Lower leg skin (tissue), 3 donors: ENCODE data around the gene TAPBPL.
"Not testable (repeated sequence)": the region's sequence is repeated elsewhere in the genome, so short reads cannot be mapped to it uniquely, and the experiment has no call there.

ENCODE experiments used
- POLR2A ChIP-seq, 2 donors: fragments of 450-650 bp; IDR thresholded peaks; one replicate each; pipeline ENCODE4 v1.6.1; 2016 to 2017; ENCODE audit warnings: antibody characterized with exemption in 2 of 2, mild to moderate bottlenecking in 1 of 2, moderate library complexity in 1 of 2
- TF ChIP-seq, protein P1 (sequence below), 3 donors: fragments of 450-650 bp; IDR thresholded peaks; one replicate each; pipeline ENCODE4 v1.5.1; 2016; ENCODE audit warnings: antibody characterized with exemption in 3 of 3, mild to moderate bottlenecking in 3 of 3, moderate library complexity in 2 of 3

DNA sequence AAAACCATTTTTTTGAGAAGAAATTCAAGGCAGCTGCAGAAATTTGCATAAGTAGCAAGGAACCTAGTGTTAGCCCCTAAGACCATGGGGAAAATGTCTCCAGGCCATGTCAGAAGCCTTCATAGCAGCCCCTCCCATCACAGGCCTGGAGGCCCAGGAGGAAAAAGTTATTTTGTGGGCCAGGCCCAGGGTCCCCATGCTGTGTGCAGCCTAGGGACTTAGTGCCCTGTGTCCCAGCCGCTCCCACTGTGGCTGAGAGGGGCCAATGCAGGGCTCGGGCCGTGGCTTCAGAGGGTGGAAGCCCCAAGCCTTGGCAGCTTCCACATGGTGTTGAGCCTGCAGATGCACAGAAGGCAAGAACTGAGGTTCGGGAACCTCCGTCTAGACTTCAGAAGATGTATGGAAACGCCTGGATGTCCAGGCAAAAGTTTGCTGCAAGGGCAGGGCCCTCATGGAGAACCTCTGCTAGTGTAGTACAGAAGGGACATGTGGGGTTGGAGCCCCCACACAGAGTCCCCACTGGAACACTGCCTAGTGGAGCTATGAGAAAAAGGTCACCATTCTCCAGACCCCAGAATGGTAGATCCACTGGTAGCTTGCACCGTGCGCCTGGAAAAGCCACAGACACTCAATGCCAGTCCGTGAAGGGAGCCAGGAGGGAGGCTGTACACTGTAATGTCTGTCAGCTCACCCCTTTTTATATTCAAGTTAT, 15.9 kb downstream of the TAPBPL start:
- not testable (repeated sequence) for TF ChIP-seq POLR2A (IDR thresholded peaks at IDR 0.05)
- TF ChIP-seq, protein P1, sequence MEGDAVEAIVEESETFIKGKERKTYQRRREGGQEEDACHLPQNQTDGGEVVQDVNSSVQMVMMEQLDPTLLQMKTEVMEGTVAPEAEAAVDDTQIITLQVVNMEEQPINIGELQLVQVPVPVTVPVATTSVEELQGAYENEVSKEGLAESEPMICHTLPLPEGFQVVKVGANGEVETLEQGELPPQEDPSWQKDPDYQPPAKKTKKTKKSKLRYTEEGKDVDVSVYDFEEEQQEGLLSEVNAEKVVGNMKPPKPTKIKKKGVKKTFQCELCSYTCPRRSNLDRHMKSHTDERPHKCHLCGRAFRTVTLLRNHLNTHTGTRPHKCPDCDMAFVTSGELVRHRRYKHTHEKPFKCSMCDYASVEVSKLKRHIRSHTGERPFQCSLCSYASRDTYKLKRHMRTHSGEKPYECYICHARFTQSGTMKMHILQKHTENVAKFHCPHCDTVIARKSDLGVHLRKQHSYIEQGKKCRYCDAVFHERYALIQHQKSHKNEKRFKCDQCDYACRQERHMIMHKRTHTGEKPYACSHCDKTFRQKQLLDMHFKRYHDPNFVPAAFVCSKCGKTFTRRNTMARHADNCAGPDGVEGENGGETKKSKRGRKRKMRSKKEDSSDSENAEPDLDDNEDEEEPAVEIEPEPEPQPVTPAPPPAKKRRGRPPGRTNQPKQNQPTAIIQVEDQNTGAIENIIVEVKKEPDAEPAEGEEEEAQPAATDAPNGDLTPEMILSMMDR (IDR thresholded peaks at IDR 0.05): not testable (repeated sequence)
